Immature natural killer cell (primary cell): ENCODE results near the gene PCNX2. TPM values are rescaled to one million over a fixed set of nuclear protein-coding genes. Genes with fewer than 3 reads are reported as not detected.

Experiments used
- DNase-seq, 3 donors: peaks; one replicate each; pipeline ENCODE4 v3.0.0; 2022; ENCODE audit warnings: mixed read lengths in 1 of 3
- H3K27ac Mint-ChIP-seq, 6 donors: one replicate each; pipeline ENCODE4 v1.8.0; 2020; ENCODE audit warnings: mixed read lengths in 6 of 6, mild to moderate bottlenecking in 5 of 6, inconsistent platforms in 4 of 6, moderate library complexity in 3 of 6
- H3K27me3 Mint-ChIP-seq, 3 donors: one replicate each; pipeline ENCODE4 v1.8.0; 2020 to 2021; ENCODE audit warnings: low read depth in 3 of 3, mild to moderate bottlenecking in 3 of 3, mixed read lengths in 3 of 3, moderate library complexity in 3 of 3, inconsistent platforms in 1 of 3
- H3K36me3 Mint-ChIP-seq, 3 donors: one replicate each; pipeline ENCODE4 v1.8.0; 2020; ENCODE audit warnings: mixed read lengths in 3 of 3, inconsistent platforms in 2 of 3, mild to moderate bottlenecking in 2 of 3
- H3K4me1 Mint-ChIP-seq, 2 donors: one replicate each; pipeline ENCODE4 v1.8.0; 2020; ENCODE audit warnings: inconsistent platforms in 2 of 2, mild to moderate bottlenecking in 2 of 2, mixed read lengths in 2 of 2, moderate library complexity in 1 of 2
- H3K4me3 Mint-ChIP-seq, 5 donors: one replicate each; pipeline ENCODE4 v1.8.0; 2020; ENCODE audit warnings: mild to moderate bottlenecking in 5 of 5, mixed read lengths in 5 of 5, inconsistent platforms in 3 of 5, moderate library complexity in 3 of 5
- H3K9me3 Mint-ChIP-seq, 6 donors: one replicate each; pipeline ENCODE4 v1.8.0; 2020; ENCODE audit warnings: mild to moderate bottlenecking in 6 of 6, mixed read lengths in 6 of 6, inconsistent platforms in 4 of 6, moderate library complexity in 3 of 6
- polyA plus RNA-seq, 3 donors: library from polyadenylated mRNA; unstranded; fragments of 300-500 nt; fragmentation: Illumina TruSeq; gene quantifications; one replicate each; pipeline ENCODE4 v1.2.3, GENCODE V29; 2021

PCNX2 gene
- polyA plus RNA-seq, 3 donors from 2014 or later = 1.1 to 2.6 TPM; not detected in 1

- Mint-ChIP-seq H3K27ac (no peak overlapping the region), H3K4me1 (no peaks in the 10 kb centered on the region), H3K36me3 (peaks cover 4 to 15% (median 8%) of the 10 kb centered on the region in 3 donors), H3K9me3 (no peaks in the 10 kb centered on the region), H3K4me3 (no peak overlapping the region), H3K27me3 (no peaks in the 10 kb centered on the region)
- DNase-seq = no peak
These were observed 27.0 kb downstream of the PCNX2 start for GRCh38 chr1:233268389-233269022.

GRCh38 chr1:233261695-233262094 lies 33.8 kb downstream of the PCNX2 start:
- no peak overlapping the region for H3K4me3 Mint-ChIP-seq
- H3K36me3 Mint-ChIP-seq = peaks cover 14 to 25% (median 18%) of the 10 kb centered on the region in 3 donors
- H3K4me1 Mint-ChIP-seq = peaks cover 0 to 13% of the 10 kb centered on the region in 2 donors
- no peak overlapping the region for H3K27ac Mint-ChIP-seq
- H3K9me3 Mint-ChIP-seq = no peaks in the 10 kb centered on the region
- no peak for DNase-seq
- peaks cover 0 to 2% (median 0%) of the 10 kb centered on the region in 3 donors for H3K27me3 Mint-ChIP-seq

- H3K27me3 Mint-ChIP-seq = peaks cover 0 to 2% (median 0%) of the 10 kb centered on the region in 3 donors
- H3K4me1 Mint-ChIP-seq = peaks cover 0 to 13% of the 10 kb centered on the region in 2 donors
- H3K4me3 Mint-ChIP-seq = no peak overlapping the region
- H3K36me3 Mint-ChIP-seq = peaks cover 14 to 26% (median 18%) of the 10 kb centered on the region in 3 donors
- no peaks in the 10 kb centered on the region for H3K9me3 Mint-ChIP-seq
- H3K27ac Mint-ChIP-seq = no peak overlapping the region
- no peak for DNase-seq
These were observed 34.3 kb downstream of the PCNX2 start for GRCh38 chr1:233261206-233261605.

GRCh38 chr1:233257786-233258185 lies 37.7 kb downstream of the PCNX2 start:
- H3K4me3 Mint-ChIP-seq = no peak overlapping the region
- H3K27ac Mint-ChIP-seq = no peak overlapping the region
- peaks cover 0 to 13% of the 10 kb centered on the region in 2 donors for H3K4me1 Mint-ChIP-seq
- H3K9me3 Mint-ChIP-seq = no peaks in the 10 kb centered on the region
- H3K36me3 Mint-ChIP-seq = peaks cover 9 to 26% (median 18%) of the 10 kb centered on the region in 3 donors
- no peak for DNase-seq
- peaks cover 0 to 2% (median 0%) of the 10 kb centered on the region in 3 donors for H3K27me3 Mint-ChIP-seq

GRCh38 chr1:233256789-233257188 lies 38.7 kb downstream of the PCNX2 start:
- H3K27ac Mint-ChIP-seq = no peak overlapping the region
- no peak overlapping the region for H3K4me3 Mint-ChIP-seq
- H3K36me3 Mint-ChIP-seq = peaks cover 9 to 26% (median 18%) of the 10 kb centered on the region in 3 donors
- no peak for DNase-seq
- no peaks in the 10 kb centered on the region for H3K9me3 Mint-ChIP-seq
- H3K4me1 Mint-ChIP-seq = peaks cover 0 to 9% of the 10 kb centered on the region in 2 donors
- H3K27me3 Mint-ChIP-seq = peaks cover 0 to 2% (median 0%) of the 10 kb centered on the region in 3 donors

- Mint-ChIP-seq H3K27ac (no peak overlapping the region), H3K27me3 (peaks cover 0 to 2% (median 0%) of the 10 kb centered on the region in 3 donors), H3K4me1 (peaks cover 0 to 3% of the 10 kb centered on the region in 2 donors), H3K36me3 (peaks cover 9 to 32% (median 18%) of the 10 kb centered on the region in 3 donors), H3K9me3 (no peaks in the 10 kb centered on the region), H3K4me3 (no peak overlapping the region)
- DNase-seq = no peak
These were observed 39.3 kb downstream of the PCNX2 start for GRCh38 chr1:233256191-233256590.

GRCh38 chr1:233255145-233255544 lies 40.4 kb downstream of the PCNX2 start:
- Mint-ChIP-seq H3K4me3 (no peak overlapping the region), H3K27me3 (peaks cover 0 to 2% (median 0%) of the 10 kb centered on the region in 3 donors), H3K27ac (no peak overlapping the region), H3K4me1 (no peaks in the 10 kb centered on the region), H3K9me3 (no peaks in the 10 kb centered on the region), H3K36me3 (peaks cover 9 to 36% (median 18%) of the 10 kb centered on the region in 3 donors)
- DNase-seq = no peak

GRCh38 chr1:233253832-233254331 lies 41.6 kb downstream of the PCNX2 start:
- no peak for DNase-seq
- Mint-ChIP-seq H3K9me3 (no peaks in the 10 kb centered on the region), H3K27me3 (peaks cover 0 to 2% (median 0%) of the 10 kb centered on the region in 3 donors), H3K4me1 (no peaks in the 10 kb centered on the region), H3K36me3 (peaks cover 6 to 40% (median 10%) of the 10 kb centered on the region in 3 donors), H3K4me3 (no peak overlapping the region), H3K27ac (no peak overlapping the region)

GRCh38 chr1:233253231-233253831 lies 42.2 kb downstream of the PCNX2 start:
- H3K27ac Mint-ChIP-seq = no peak overlapping the region
- H3K9me3 Mint-ChIP-seq = no peaks in the 10 kb centered on the region
- H3K27me3 Mint-ChIP-seq = peaks cover 0 to 2% (median 0%) of the 10 kb centered on the region in 3 donors

GRCh38 chr1:233252441-233252840 lies 43.1 kb downstream of the PCNX2 start:
- peaks cover under 1 to 37% (median 9%) of the 10 kb centered on the region in 3 donors for H3K36me3 Mint-ChIP-seq
- no peak for DNase-seq
- H3K27me3 Mint-ChIP-seq = no peaks in the 10 kb centered on the region
- H3K4me1 Mint-ChIP-seq = no peaks in the 10 kb centered on the region
- H3K4me3 Mint-ChIP-seq = no peak overlapping the region
- no peak overlapping the region for H3K27ac Mint-ChIP-seq
- no peaks in the 10 kb centered on the region for H3K9me3 Mint-ChIP-seq

More at GRCh38 chr1:233253231-233253831, 42.2 kb downstream of the PCNX2 start:
- H3K4me1 Mint-ChIP-seq = no peaks in the 10 kb centered on the region
- no peak for DNase-seq
- no peak overlapping the region for H3K4me3 Mint-ChIP-seq
- peaks cover 6 to 39% (median 10%) of the 10 kb centered on the region in 3 donors for H3K36me3 Mint-ChIP-seq

GRCh38 chr1:233251201-233251720 lies 44.3 kb downstream of the PCNX2 start:
- Mint-ChIP-seq H3K36me3 (peaks cover 4 to 30% (median 4%) of the 10 kb centered on the region in 3 donors), H3K4me3 (no peak overlapping the region), H3K27ac (no peak overlapping the region), H3K27me3 (no peaks in the 10 kb centered on the region), H3K4me1 (no peaks in the 10 kb centered on the region), H3K9me3 (no peaks in the 10 kb centered on the region)
- no peak for DNase-seq

- Mint-ChIP-seq H3K36me3 (peaks cover 4 to 34% (median 8%) of the 10 kb centered on the region in 3 donors), H3K4me3 (no peak overlapping the region), H3K9me3 (peaks cover 0 to 2% (median 0%) of the 10 kb centered on the region in 6 donors), H3K27ac (no peak overlapping the region), H3K27me3 (no peaks in the 10 kb centered on the region), H3K4me1 (peaks cover 6 to 7% of the 10 kb centered on the region in 2 donors)
- no peak for DNase-seq
These were observed 47.5 kb downstream of the PCNX2 start for GRCh38 chr1:233248014-233248413.

GRCh38 chr1:233246965-233247364 lies 48.6 kb downstream of the PCNX2 start:
- Mint-ChIP-seq H3K36me3 (peaks cover 4 to 34% (median 8%) of the 10 kb centered on the region in 3 donors), H3K4me1 (peaks cover 6 to 7% of the 10 kb centered on the region in 2 donors), H3K27me3 (no peaks in the 10 kb centered on the region), H3K27ac (no peak overlapping the region), H3K9me3 (peaks cover 0 to 2% (median 0%) of the 10 kb centered on the region in 6 donors), H3K4me3 (no peak overlapping the region)
- no peak for DNase-seq

GRCh38 chr1:233245191-233245765 lies 50.2 kb downstream of the PCNX2 start:
- no peak for DNase-seq
- H3K27me3 Mint-ChIP-seq = peaks cover 0 to 3% (median 0%) of the 10 kb centered on the region in 3 donors
- peaks cover 4 to 25% (median 8%) of the 10 kb centered on the region in 3 donors for H3K36me3 Mint-ChIP-seq
- no peak overlapping the region for H3K27ac Mint-ChIP-seq
- no peak overlapping the region for H3K4me3 Mint-ChIP-seq
- H3K4me1 Mint-ChIP-seq = peaks cover 6 to 7% of the 10 kb centered on the region in 2 donors
- peaks cover 0 to 2% (median 0%) of the 10 kb centered on the region in 6 donors for H3K9me3 Mint-ChIP-seq
